Chondrocyte (in vitro differentiated cells): ENCODE data around the gene NR2F1-AS1. TPM values are rescaled to one million over a fixed set of nuclear protein-coding genes. Genes with fewer than 3 reads are reported as not detected.
"Not testable (repeated sequence)": the region's sequence is repeated elsewhere in the genome, so short reads cannot be mapped to it uniquely, and the experiment has no call there.

Experiments
- DNase-seq: peaks from one replicate; pipeline ENCODE4 v3.0.0; 2021; ENCODE audit warnings: mixed read lengths, low spot score
- H3K27ac Mint-ChIP-seq: one replicate; pipeline ENCODE4 v1.8.0; 2021; ENCODE audit warnings: mild to moderate bottlenecking, moderate library complexity, mixed read lengths; ENCODE audit not compliant: unreplicated experiment
- H3K27me3 Mint-ChIP-seq: 2 replicates; pipeline ENCODE4 v1.8.0; 2021; ENCODE audit warnings: low read depth, mixed read lengths
- H3K36me3 Mint-ChIP-seq: 2 replicates; pipeline ENCODE4 v1.8.0; 2021; ENCODE audit warnings: low read depth, mixed read lengths
- H3K4me1 Mint-ChIP-seq: 2 replicates; pipeline ENCODE4 v1.8.0; 2021; ENCODE audit warnings: low read depth, mild to moderate bottlenecking, mixed read lengths
- H3K4me3 Mint-ChIP-seq: one replicate; pipeline ENCODE4 v1.8.0; 2021; ENCODE audit warnings: mild to moderate bottlenecking, moderate library complexity, mixed read lengths; ENCODE audit not compliant: unreplicated experiment
- H3K9me3 Mint-ChIP-seq: 2 replicates; pipeline ENCODE4 v1.8.0; 2021; ENCODE audit warnings: low read depth, mixed read lengths
- total RNA-seq: library from RNA; stranded (reverse); gene quantifications from 3 replicates; pipeline ENCODE4 v1.2.1, GENCODE V29; 2021
- TF ChIP-seq, protein P1 (sequence below): fragments of 200-600 bp; sonication (generic); IDR thresholded peaks from 2 replicates; pipeline ENCODE4 v1.5.0; 2021; ENCODE audit warnings: antibody characterized with exemption, mild to moderate bottlenecking, moderate library complexity

The NR2F1-AS1 gene
- total RNA-seq, 1 donor from 2014 or later, result 16.2 TPM

DNA sequence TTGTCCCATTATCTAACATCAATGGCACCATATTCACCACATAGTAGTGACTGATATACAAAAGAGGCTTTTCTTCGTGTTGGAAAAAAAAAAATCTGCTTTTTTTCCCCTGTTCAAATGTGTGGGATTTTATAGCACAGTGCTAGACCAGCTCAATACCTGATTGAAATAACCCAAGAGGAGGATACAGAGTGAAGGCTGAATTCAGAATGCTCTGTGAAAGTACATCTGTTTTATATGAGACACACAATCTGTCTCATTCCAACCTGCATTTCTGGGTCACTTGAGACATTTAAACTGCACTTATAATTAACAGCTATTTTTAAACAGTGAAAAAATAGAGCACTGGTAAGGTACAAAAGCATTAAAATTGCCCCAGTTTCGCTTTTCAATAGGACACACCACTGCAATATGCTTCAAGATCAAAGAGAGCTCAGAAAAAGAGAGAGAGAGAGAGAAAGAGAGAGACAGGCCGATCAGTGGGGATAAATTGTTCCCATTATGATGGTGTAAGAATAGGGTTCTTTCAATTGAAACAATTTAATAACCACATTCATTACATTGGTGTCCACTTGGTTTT, 179.3 kb downstream of the NR2F1-AS1 start:
- Mint-ChIP-seq H3K9me3 (peaks cover 7% of the 10 kb centered on the region), H3K27ac (no peak overlapping the region), H3K4me3 (no peak overlapping the region), H3K4me1 (peaks cover 8% of the 10 kb centered on the region), H3K36me3 (no peaks in the 10 kb centered on the region), H3K27me3 (no peaks in the 10 kb centered on the region)
- no peak for DNase-seq
- TF ChIP-seq, protein P1, sequence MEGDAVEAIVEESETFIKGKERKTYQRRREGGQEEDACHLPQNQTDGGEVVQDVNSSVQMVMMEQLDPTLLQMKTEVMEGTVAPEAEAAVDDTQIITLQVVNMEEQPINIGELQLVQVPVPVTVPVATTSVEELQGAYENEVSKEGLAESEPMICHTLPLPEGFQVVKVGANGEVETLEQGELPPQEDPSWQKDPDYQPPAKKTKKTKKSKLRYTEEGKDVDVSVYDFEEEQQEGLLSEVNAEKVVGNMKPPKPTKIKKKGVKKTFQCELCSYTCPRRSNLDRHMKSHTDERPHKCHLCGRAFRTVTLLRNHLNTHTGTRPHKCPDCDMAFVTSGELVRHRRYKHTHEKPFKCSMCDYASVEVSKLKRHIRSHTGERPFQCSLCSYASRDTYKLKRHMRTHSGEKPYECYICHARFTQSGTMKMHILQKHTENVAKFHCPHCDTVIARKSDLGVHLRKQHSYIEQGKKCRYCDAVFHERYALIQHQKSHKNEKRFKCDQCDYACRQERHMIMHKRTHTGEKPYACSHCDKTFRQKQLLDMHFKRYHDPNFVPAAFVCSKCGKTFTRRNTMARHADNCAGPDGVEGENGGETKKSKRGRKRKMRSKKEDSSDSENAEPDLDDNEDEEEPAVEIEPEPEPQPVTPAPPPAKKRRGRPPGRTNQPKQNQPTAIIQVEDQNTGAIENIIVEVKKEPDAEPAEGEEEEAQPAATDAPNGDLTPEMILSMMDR, result no peak

GRCh38 chr5:93399675-93400074, 181.3 kb downstream of the NR2F1-AS1 start:
- no peaks in the 10 kb centered on the region for H3K27me3 Mint-ChIP-seq
- no peak overlapping the region for H3K27ac Mint-ChIP-seq
- H3K36me3 Mint-ChIP-seq, result no peaks in the 10 kb centered on the region
- TF ChIP-seq, protein P1, result no peak
- no peak overlapping the region for H3K4me3 Mint-ChIP-seq
- no peaks in the 10 kb centered on the region for H3K9me3 Mint-ChIP-seq
- DNase-seq, result no peak
- H3K4me1 Mint-ChIP-seq, result peaks cover 24% of the 10 kb centered on the region

- peaks cover 10% of the 10 kb centered on the region for H3K9me3 Mint-ChIP-seq
- no peak overlapping the region for H3K4me3 Mint-ChIP-seq
- peaks cover 2% of the 10 kb centered on the region for H3K36me3 Mint-ChIP-seq
- H3K4me1 Mint-ChIP-seq, result peaks cover 16% of the 10 kb centered on the region
- TF ChIP-seq, protein P1, result no peak
- peak overlapping the region; percentile 75 for H3K27ac Mint-ChIP-seq
- no peak for DNase-seq
- no peaks in the 10 kb centered on the region for H3K27me3 Mint-ChIP-seq
These were observed 185.0 kb downstream of the NR2F1-AS1 start for GRCh38 chr5:93395971-93396379.

GRCh38 chr5:93395010-93395409, 186.0 kb downstream of the NR2F1-AS1 start:
- Mint-ChIP-seq H3K36me3 (peaks cover 2% of the 10 kb centered on the region), H3K27me3 (no peaks in the 10 kb centered on the region), H3K9me3 (peaks cover 15% of the 10 kb centered on the region), H3K27ac (no peak overlapping the region), H3K4me3 (no peak overlapping the region), H3K4me1 (peaks cover 16% of the 10 kb centered on the region)
- TF ChIP-seq, protein P1, result no peak
- DNase-seq, result no peak

GRCh38 chr5:93394301-93394700, 186.7 kb downstream of the NR2F1-AS1 start:
- H3K9me3 Mint-ChIP-seq, result peaks cover 17% of the 10 kb centered on the region
- H3K4me3 Mint-ChIP-seq, result no peak overlapping the region
- peaks cover 16% of the 10 kb centered on the region for H3K4me1 Mint-ChIP-seq
- H3K36me3 Mint-ChIP-seq, result peaks cover 2% of the 10 kb centered on the region
- DNase-seq, result no peak
- no peak overlapping the region for H3K27ac Mint-ChIP-seq
- no peaks in the 10 kb centered on the region for H3K27me3 Mint-ChIP-seq
- TF ChIP-seq, protein P1, result no peak

GRCh38 chr5:93391169-93391568, 189.8 kb downstream of the NR2F1-AS1 start:
- peaks cover 21% of the 10 kb centered on the region for H3K9me3 Mint-ChIP-seq
- H3K4me3 Mint-ChIP-seq, H3K27ac Mint-ChIP-seq, H3K27me3 Mint-ChIP-seq, DNase-seq, H3K36me3 Mint-ChIP-seq: not testable (repeated sequence)
- peaks cover 11% of the 10 kb centered on the region for H3K4me1 Mint-ChIP-seq
